Natural killer cell (primary cell): ENCODE data around the gene PIWIL1. TPM values are rescaled to one million over a fixed set of nuclear protein-coding genes. Genes with fewer than 3 reads are reported as not detected.

Source experiments
- ATAC-seq, 3 donors: fragments of 150-1000 bp in 2 of 3; fragments of 200-7000 bp in 1 of 3; cut with Tn5 transposase; 1 replicate in 1 of 3; 2 replicates in 2 of 3; pipeline ENCODE4 v1.10.0; 2021; ENCODE audit warnings: mild to moderate bottlenecking in 2 of 3, moderate library complexity in 2 of 3
- DNase-seq, 2 donors: peaks; one replicate each; pipeline versions ENCODE4 v3.0.0 to v3.0.0-alpha.2; 2013 to 2021; ENCODE audit warnings: mixed read lengths in 1 of 2
- H3K27ac ChIP-seq: one replicate; pipeline ENCODE4 v1.5.1; 2013; ENCODE audit warnings: mild to moderate bottlenecking, low read length
- H3K27me3 ChIP-seq: one replicate; pipeline ENCODE4 v1.6.1; 2013; ENCODE audit warnings: low read length; ENCODE audit not compliant: control insufficient read depth, insufficient read depth
- H3K36me3 ChIP-seq: one replicate; pipeline ENCODE4 v1.6.1; 2013; ENCODE audit warnings: low read length; ENCODE audit not compliant: control insufficient read depth, insufficient read depth
- H3K4me1 ChIP-seq: one replicate; pipeline ENCODE4 v1.6.1; 2013; ENCODE audit warnings: low read length; ENCODE audit not compliant: control insufficient read depth, insufficient read depth
- H3K4me3 ChIP-seq: one replicate; pipeline ENCODE4 v1.5.1; 2013; ENCODE audit warnings: low read length
- H3K9me3 ChIP-seq: one replicate; pipeline ENCODE4 v1.6.1; 2013; ENCODE audit warnings: low read length; ENCODE audit not compliant: control insufficient read depth, insufficient read depth
- H3K27ac Mint-ChIP-seq, 2 donors: one replicate each; pipeline ENCODE4 v1.8.0; 2022; ENCODE audit warnings: mild to moderate bottlenecking in 2 of 2, mixed read lengths in 2 of 2, moderate library complexity in 1 of 2
- H3K27me3 Mint-ChIP-seq, 2 donors: one replicate each; pipeline ENCODE4 v1.8.0; 2022; ENCODE audit warnings: low read depth in 2 of 2, mixed read lengths in 2 of 2
- H3K36me3 Mint-ChIP-seq: one replicate; pipeline ENCODE4 v1.8.0; 2022; ENCODE audit warnings: mixed read lengths
- H3K4me1 Mint-ChIP-seq, 2 donors: one replicate each; pipeline ENCODE4 v1.8.0; 2022; ENCODE audit warnings: mixed read lengths in 2 of 2
- H3K4me3 Mint-ChIP-seq: one replicate; pipeline ENCODE4 v1.8.0; 2022; ENCODE audit warnings: mild to moderate bottlenecking, moderate library complexity, mixed read lengths
- H3K9me3 Mint-ChIP-seq, 2 donors: one replicate each; pipeline ENCODE4 v1.8.0; 2022; ENCODE audit warnings: mixed read lengths in 2 of 2
- CTCF ChIP-seq: fragments of 200-600 bp; IDR thresholded peaks from one replicate; pipeline ENCODE4 v1.8.0; 2022; ENCODE audit warnings: antibody characterized with exemption
- WGBS: methylation state at CpG from one replicate; pipeline ENCODE4 v1.1.7; 2013; ENCODE audit warnings: missing lambda C conversion rate; ENCODE audit not compliant: insufficient coverage; 5-methylcytosine and 5-hydroxymethylcytosine counted together
- intact Hi-C: fragments of 100-400 bp; cut with micrococcal nuclease; formaldehyde crosslinking; loops from one replicate; pipeline ENCODE4 v1.14.2; 2022
- total RNA-seq, 4 donors: library from RNA; stranded (reverse); fragments of 120-200 nt in 1 of 4; gene quantifications; one replicate each; pipeline versions ENCODE4 v1.2.3 to v1.2.4, GENCODE V29; 2013 to 2022

Gene PIWIL1
- total RNA-seq, 3 donors from 2014 or later (not counting 1 experiment from before 2014, with no cell fraction given), result not detected

DNA sequence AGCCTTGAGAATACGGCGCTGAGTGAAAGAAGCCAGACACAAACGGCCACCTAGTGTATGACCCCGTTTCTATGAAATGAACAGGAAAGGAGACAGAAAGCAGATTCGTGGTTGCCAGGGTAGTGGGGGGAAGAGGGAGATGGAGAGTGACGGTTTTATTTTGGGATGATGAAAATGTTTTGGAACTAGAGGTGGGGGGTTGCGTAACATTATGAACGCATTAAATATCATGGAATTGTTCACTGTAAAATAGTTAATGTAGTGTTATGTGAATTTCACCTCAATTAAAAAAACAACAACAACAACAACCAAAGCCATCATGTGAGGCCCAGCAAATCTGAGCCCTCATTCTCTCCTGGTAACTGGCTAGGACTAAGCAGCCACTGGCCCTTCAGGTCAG is 3.3 kb upstream of the PIWIL1 start:
- H3K4me1 ChIP-seq, result no peaks in the 10 kb centered on the region
- no peak overlapping the region for H3K27ac Mint-ChIP-seq
- intact Hi-C loops, result no loop called here
- no peaks in the 10 kb centered on the region for H3K4me1 Mint-ChIP-seq
- H3K36me3 Mint-ChIP-seq, result no peaks in the 10 kb centered on the region
- ATAC-seq (no peak), DNase-seq (no peak)
- no peaks in the 10 kb centered on the region for H3K36me3 ChIP-seq
- no peaks in the 10 kb centered on the region for H3K9me3 Mint-ChIP-seq
- peaks cover 6 to 8% of the 10 kb centered on the region in 2 donors for H3K27me3 Mint-ChIP-seq
- WGBS, result 62% methylated on average over 6 of the region's 8 CpGs
- H3K4me3 Mint-ChIP-seq, result no peak overlapping the region
- no peaks in the 10 kb centered on the region for H3K9me3 ChIP-seq
- H3K27me3 ChIP-seq, result peaks cover 2% of the 10 kb centered on the region
- H3K27ac ChIP-seq, result no peak overlapping the region
- H3K4me3 ChIP-seq, result no peak overlapping the region
- no peak for TF ChIP-seq CTCF

DNA sequence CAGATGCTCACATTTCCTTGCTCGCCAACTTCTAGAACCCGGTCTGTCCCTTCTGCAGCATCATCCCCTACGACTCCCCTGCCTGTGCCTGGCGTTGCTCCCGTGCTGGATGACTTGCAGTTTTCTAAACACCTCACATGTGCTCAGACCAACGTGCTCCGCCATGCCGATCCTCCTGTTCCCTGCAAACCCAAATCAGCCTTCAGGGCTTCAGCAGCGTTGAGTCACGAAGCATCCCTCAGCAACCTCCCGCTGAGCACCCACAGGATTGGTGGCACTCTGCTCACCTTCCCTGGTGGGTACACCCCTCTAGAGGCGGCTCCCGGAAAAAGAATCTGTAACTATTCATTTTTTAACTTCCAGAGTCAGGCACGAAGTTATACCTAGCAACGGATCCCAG is 2.8 kb upstream of the PIWIL1 start:
- peaks cover 8 to 9% of the 10 kb centered on the region in 2 donors for H3K27me3 Mint-ChIP-seq
- Histone ChIP-seq H3K27ac (no peak overlapping the region), H3K4me1 (no peaks in the 10 kb centered on the region), H3K36me3 (no peaks in the 10 kb centered on the region), H3K9me3 (no peaks in the 10 kb centered on the region), H3K27me3 (peaks cover 2% of the 10 kb centered on the region), H3K4me3 (no peak overlapping the region)
- DNase-seq, result no peak
- 28% methylated on average over 15 of the region's 15 CpGs for WGBS
- no peak overlapping the region for H3K27ac Mint-ChIP-seq
- H3K4me1 Mint-ChIP-seq, result no peaks in the 10 kb centered on the region
- ATAC-seq, result no peak
- H3K9me3 Mint-ChIP-seq, result no peaks in the 10 kb centered on the region
- intact Hi-C loops, result no loop called here
- TF ChIP-seq CTCF, result no peak
- no peaks in the 10 kb centered on the region for H3K36me3 Mint-ChIP-seq
- H3K4me3 Mint-ChIP-seq, result no peak overlapping the region

GRCh38 chr12:130335517-130336392 is 1.9 kb upstream of the PIWIL1 start:
- Mint-ChIP-seq H3K4me1 (no peaks in the 10 kb centered on the region), H3K27ac (no peak overlapping the region), H3K9me3 (no peaks in the 10 kb centered on the region), H3K27me3 (peaks cover 10 to 12% of the 10 kb centered on the region in 2 donors), H3K36me3 (no peaks in the 10 kb centered on the region), H3K4me3 (no peak overlapping the region)
- intact Hi-C loops, result no loop called here
- Histone ChIP-seq H3K4me1 (no peaks in the 10 kb centered on the region), H3K9me3 (no peaks in the 10 kb centered on the region), H3K36me3 (no peaks in the 10 kb centered on the region), H3K27ac (no peak overlapping the region), H3K4me3 (no peak overlapping the region), H3K27me3 (peaks cover 2% of the 10 kb centered on the region)
- DNase-seq (peak in 1 of 2 donors; percentile 68), ATAC-seq (no peak)
- WGBS, result 52% methylated on average over 14 of the region's 15 CpGs
- TF ChIP-seq CTCF, result peak; percentile 47
